GM21717 (cell line): ENCODE measurements around the gene GRM4.
"Not testable (repeated sequence)": the region's sequence is repeated elsewhere in the genome, so short reads cannot be mapped to it uniquely, and the experiment has no call there.

Experiments
- ATAC-seq: cut with Tn5 transposase; IDR thresholded peaks from one replicate; pipeline ENCODE4 v1.9.1; 2021; ENCODE audit warnings: mild to moderate bottlenecking, moderate library complexity; ENCODE audit not compliant: unreplicated experiment

The GRM4 gene

GRCh38 chr6:34146021-34146782 is at the start of gene GRM4:
Gene GRM4, minus strand, starts transcription at chr6:34146087. Its CDS starts 12,591 bp downstream, at chr6:34133496.
- ATAC-seq = no peak

- no peak for ATAC-seq
Observed at GRCh38 chr6:34194772-34195171, 48.9 kb upstream of the GRM4 start.

DNA sequence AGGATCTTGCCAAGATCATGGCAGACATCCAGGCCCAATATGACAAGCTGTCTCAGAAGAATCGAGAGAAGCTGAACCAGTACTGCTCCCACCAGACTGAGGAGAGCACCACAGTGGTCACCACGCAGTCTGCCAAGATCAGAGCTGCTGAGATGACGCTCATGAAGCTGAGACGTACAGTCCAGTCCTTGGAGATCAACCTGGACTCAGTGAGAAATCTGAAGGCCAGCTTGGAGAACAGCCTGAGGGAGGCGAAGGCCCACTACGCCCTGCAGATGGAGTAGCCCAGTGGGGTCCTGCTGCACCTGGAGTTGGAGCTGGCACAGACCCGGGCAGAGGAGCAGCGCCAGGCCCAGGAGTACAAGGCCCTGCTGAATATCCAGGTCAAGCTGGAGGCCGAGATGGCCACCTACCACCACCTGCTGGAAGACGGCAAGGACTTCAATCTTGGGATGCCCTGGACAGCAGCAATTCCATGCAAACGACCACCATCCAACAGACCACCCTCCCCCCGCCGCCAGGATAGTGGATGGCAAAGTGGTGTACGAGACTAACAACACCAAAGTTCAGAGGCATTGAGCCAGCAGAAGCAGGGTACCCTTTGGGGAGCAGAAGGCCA is 44.7 kb upstream of the GRM4 start:
- no peak for ATAC-seq

- no peak for ATAC-seq
Observed at GRCh38 chr6:34189806-34190503, 44.1 kb upstream of the GRM4 start.

DNA sequence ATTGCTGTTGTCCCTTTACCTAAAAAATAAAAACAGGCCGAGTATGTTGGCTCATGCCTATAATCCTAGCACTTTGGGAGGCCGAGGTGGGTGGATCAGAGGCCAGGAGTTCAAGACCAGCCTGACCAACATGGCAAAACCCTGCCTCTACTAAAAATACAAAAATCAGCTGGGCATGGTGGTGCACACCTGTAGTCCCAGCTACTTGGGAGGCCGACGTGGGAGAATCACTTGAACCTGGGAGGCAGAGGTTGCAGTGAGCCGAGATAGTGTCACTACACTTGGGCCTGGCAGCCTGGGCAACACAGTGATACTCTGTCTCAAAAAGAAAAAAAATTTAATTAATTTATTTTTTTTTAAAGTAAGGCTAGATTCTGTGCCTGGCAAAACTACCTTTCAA is 38.8 kb upstream of the GRM4 start:
- ATAC-seq = not testable (repeated sequence)

DNA sequence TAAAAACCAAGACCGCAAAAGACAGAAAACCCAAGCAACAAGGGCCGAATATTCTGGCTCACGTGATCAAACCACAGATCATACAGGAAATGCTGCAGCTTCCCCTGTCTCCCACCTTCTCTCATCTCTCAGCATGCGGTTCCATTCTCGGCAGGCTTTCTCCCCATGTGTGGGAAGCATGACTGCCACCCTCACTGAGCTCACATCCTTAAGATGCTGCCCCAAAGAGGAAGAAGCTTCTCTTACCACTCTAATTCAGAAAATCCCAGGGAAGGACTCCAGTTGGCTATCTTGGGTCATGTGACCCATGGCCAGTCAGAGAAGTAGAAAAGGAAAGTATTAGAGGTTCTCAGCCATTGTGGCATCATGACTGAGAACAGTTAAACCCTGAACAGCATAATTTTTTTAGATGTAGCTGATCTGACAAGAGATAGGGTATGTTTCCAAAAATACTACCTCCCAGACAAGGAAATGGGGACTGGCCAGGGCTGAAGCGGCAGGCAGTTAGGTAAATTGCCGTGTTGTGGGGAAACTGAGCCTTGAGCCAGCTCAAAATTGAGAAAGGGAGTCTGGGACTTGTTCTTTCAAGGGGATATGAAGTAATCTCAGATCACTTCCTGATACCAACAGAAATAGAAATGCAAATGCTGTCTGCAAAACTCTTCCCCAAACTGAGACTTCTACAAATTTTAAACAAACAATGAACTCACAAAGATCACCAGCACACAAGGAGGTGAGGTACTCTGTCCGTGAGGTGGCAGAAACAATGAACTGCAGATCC is 37.1 kb upstream of the GRM4 start:
- no peak for ATAC-seq

GRCh38 chr6:34181908-34182307 is 36.0 kb upstream of the GRM4 start:
- no peak for ATAC-seq

- ATAC-seq = no peak
Observed at GRCh38 chr6:34179106-34179720, 33.3 kb upstream of the GRM4 start.

DNA sequence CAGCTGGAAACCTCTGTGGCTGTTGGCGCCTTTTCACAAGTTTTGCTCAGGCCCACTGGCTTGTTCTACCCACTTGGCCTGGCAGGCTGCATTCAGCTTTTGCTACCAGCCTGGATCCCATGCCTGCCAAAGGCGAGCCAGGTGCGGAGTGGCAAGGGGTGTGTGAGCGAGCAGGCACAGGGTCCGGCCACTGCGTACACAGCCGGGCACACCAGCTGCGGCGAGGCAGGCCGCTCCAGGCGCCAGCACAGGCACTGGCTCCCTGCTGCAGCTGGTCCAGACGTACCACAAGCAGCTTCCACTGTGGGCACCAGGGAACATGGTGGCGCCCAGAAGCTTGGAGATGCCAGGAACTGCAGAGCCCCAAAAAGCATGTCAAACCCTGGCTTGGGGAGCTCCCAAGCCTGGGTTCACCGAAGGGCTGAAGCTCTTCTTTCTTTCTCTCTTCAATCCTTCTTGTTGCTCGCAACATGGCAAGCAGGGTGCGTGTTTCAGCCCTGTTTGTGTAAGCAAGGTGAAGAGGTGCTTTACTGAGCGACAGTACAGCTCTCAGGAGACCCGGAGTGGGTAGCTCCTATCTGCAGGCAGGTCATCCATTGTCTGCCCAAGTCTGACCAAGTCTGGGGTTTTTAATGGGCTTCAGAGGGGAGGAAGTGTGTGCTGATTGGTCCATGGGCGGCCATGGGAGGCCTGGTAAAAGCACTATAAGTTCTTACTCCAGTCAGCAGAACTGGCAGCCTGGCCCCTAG is 32.6 kb upstream of the GRM4 start:
- no peak for ATAC-seq

DNA sequence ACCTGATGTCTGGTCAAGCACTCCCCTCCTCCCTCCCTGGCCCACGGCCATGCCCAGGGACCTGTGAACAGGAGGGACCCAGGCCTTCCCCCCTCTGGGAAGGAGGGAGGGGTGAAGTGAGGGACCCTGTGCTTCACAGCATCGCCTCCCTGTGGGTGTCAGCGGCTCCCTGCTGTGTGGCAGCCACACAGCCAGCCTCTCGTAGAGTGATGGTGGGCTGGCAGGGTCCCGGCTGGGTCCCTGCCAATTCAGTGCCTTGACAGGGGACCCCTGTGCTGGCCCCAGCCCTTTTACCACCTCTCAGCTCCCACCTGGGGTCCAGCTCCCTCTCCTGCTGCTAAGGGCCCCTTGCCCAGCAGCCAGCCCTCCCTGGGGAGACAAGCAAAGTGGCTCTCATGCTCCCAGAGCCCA is 31.3 kb upstream of the GRM4 start:
- no peak for ATAC-seq

- ATAC-seq = no peak
Observed at GRCh38 chr6:34176261-34177031, 30.6 kb upstream of the GRM4 start.

GRCh38 chr6:34174846-34175399 is 29.0 kb upstream of the GRM4 start:
- no peak for ATAC-seq

DNA sequence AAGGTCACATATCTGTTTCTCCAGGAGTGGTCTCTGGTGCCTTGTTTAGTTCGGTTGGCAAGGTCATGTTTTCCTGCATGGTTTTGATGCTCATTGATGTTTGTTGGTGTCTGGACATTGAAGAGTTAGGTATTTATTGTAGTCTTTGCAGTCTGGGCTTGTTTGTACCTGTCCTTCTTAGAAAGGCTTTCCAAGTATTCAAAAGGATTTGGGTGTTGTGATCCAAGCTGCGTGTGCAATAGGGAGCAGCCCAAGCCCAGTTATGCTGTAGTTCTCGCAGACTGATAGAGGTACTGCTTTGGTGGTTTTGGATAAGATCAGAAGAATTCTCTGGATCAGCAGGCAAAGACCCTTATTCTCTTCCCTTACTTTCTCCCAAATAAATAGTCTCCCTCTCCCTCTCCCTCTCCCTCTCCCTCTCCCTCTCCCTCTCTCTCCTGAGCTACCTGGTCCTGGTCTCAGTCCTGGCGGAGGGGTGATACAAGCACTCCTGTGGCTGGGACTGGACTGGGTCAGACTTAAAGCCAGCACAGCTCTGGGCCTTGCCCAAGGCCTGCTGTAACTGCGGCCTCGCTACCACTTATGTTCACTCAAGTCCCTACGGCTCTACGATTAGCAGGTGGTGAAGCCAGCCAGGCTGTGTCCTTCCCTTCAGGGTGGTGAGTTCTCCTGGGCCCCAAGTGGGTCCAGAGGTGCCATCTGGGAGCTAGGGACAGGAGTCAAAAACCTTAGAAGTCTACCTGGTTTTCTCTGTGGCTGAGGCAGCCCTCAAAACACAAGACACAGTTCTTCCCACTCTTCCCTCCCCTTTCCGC is 27.3 kb upstream of the GRM4 start:
- no peak for ATAC-seq

DNA sequence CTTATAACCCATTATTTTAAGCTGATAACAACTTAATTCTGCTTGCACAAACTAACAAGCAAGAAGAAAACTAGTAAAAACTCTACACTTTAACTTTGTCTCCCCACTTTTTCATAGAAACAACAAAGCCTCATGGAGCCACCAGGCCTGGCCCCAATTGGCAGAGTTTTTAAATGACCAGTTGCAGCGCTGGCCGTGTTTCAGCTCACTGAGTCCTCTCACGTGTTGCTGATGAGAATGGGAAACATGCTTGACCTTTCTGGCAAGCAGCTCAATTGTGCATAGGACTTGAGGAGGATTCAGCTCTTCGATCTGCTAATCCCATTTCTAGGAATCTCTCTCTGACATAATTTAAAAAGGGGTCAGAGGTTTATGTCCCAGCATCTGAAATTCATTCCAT is 24.5 kb upstream of the GRM4 start:
- no peak for ATAC-seq

DNA sequence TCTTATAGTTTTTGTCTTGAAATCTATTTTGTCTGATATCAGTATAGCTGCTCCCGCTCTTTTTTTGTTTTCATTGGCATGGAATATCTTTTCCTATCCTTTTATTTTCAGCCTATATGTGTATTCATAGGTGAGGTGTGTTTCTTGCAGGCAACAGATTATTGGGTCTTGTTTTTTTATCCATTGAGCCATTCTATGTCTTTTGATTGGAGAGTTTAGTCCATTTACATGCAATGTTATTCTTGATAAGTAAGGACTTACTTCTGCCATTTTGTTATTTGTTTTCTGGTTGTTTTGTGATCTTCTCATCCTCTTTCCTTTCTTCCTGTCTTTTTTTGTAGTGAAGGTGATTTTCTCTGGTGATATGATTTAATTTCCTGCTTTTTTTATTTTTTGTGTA is 24.0 kb upstream of the GRM4 start:
- ATAC-seq = no peak

DNA sequence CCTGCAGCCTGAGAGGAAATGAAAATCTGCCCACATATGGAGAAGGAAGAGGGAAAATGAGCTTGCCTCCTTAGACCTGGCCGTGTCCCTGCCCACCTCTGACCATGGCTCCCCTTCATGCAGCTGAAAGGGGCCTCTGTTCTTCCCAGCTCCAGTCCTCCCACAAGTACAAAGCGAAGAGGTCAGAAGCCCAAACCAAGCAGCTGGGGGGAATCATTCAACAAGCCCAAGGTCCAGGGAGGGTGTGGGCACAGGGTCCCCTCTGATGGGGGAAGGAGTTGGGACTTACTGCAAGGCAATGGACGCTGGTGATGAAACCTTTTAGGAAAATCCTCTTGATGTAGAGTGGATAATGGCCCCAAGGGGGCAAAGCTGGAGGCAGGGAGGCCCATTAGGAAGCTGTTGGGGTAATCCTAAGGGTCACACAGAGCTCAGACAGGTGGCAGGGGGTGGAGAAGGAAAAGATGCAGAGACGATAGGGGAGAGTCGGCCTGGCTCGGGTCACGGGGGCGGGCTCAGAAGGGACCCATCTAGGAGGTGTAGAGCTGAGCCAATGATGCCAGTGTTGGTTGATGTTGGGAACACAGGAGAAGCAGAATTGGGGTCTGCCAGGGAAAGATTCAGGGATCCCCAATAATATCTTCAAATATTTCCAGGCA is 16.1 kb upstream of the GRM4 start:
- ATAC-seq = no peak

DNA sequence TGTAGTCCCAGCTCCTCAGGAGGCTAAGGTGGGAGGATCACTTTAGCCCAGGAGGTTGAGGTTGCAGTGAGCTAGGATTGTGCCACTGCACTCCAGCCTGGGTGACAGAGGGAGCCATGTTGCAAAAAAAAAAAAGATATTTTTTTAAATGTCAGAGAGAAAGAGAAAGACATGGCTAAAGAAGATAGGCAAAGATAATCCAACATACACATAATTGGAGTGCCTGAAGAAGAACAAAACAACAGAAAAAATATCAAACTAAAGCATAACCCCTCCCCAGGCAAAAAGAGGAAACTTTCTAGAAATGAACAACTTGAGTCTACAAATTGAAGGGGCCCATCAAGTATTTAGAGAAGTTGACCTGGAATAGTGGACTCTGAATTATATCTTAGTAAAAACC is 14.0 kb upstream of the GRM4 start:
- ATAC-seq = no peak

GRCh38 chr6:34158876-34159275 is 13.0 kb upstream of the GRM4 start:
- no peak for ATAC-seq
